Lower leg skin (tissue), 4 donors: ENCODE results near the gene PMIS2. TPM values are rescaled to one million over a fixed set of nuclear protein-coding genes. Genes with fewer than 3 reads are reported as not detected.

Experiments used
- DNase-seq, 2 donors: peaks; one replicate each; pipeline ENCODE4 v3.0.0-alpha.2; 2019; ENCODE audit warnings: low spot score in 2 of 2
- H3K4me3 ChIP-seq: fragments of 200-600 bp; sonication (generic); 2 replicates; pipeline ENCODE4 v1.5.1; 2017; ENCODE audit warnings: mild to moderate bottlenecking, low read depth; ENCODE audit not compliant: poor library complexity, severe bottlenecking
- POLR2A ChIP-seq, 2 donors: fragments of 450-650 bp; IDR thresholded peaks; one replicate each; pipeline ENCODE4 v1.6.1; 2016 to 2017; ENCODE audit warnings: antibody characterized with exemption in 2 of 2, mild to moderate bottlenecking in 1 of 2, moderate library complexity in 1 of 2
- WGBS, 2 donors: methylation state at CpG; one replicate each; pipeline ENCODE4 v1.1.5; 2018; 5-methylcytosine and 5-hydroxymethylcytosine counted together
- intact Hi-C: fragments of 100-400 bp; cut with DNase I; formaldehyde crosslinking; loops from one replicate; pipeline ENCODE4 v1.15.0; 2023; ENCODE audit warnings: low total_unique reads
- total RNA-seq, 4 donors: library from RNA; depleted of rRNA; stranded (reverse); fragments of >200 nt; gene quantifications; one replicate each; pipeline ENCODE4 v1.1.0, GENCODE V29; 2016
- TF ChIP-seq, protein P1 (sequence below), 3 donors: fragments of 450-650 bp; IDR thresholded peaks; one replicate each; pipeline ENCODE4 v1.5.1; 2016; ENCODE audit warnings: antibody characterized with exemption in 3 of 3, mild to moderate bottlenecking in 3 of 3, moderate library complexity in 2 of 3

The PMIS2 gene
- total RNA-seq, 4 donors from 2014 or later: not detected

DNA sequence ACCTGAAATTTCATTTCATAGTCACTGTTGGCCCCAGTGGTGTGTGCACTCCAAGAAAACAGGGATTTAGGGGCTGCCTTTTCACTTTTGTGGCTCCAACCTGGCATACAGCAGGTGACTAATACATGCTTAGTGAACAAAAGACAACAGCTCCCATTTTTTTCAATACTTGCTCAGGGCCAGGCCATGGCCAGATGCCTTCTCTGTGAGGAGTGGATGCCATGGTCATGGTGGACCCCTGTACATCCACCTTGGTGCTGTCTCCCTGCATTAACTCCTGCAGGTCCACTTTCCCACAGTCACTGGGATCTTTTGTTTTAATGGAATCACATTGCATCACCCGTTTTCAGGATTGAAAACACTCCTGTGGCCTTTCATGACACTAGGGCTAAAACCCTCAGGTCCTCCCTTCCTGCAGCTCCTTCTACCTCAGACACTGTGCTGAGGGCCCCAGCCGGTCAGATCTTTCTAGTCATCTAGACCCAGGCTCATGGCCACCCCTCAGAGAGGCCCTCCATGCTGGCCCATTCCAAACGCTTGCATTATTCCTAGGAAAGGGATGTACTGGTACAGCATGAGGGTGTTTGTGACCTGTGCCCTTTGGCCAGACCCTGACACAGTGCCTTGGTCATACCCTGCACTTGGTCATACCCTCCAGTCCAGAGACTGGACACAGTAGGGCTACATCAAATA, 41.7 kb upstream of the PMIS2 start:
- DNase-seq: peak in 1 of 2 donors; percentile 83
- 64 to 88% methylated on average over 3 of the region's 3 CpGs for WGBS, 2 donors
- no peak for TF ChIP-seq POLR2A (IDR thresholded peaks at IDR 0.05)
- TF ChIP-seq, protein P1, sequence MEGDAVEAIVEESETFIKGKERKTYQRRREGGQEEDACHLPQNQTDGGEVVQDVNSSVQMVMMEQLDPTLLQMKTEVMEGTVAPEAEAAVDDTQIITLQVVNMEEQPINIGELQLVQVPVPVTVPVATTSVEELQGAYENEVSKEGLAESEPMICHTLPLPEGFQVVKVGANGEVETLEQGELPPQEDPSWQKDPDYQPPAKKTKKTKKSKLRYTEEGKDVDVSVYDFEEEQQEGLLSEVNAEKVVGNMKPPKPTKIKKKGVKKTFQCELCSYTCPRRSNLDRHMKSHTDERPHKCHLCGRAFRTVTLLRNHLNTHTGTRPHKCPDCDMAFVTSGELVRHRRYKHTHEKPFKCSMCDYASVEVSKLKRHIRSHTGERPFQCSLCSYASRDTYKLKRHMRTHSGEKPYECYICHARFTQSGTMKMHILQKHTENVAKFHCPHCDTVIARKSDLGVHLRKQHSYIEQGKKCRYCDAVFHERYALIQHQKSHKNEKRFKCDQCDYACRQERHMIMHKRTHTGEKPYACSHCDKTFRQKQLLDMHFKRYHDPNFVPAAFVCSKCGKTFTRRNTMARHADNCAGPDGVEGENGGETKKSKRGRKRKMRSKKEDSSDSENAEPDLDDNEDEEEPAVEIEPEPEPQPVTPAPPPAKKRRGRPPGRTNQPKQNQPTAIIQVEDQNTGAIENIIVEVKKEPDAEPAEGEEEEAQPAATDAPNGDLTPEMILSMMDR (IDR thresholded peaks at IDR 0.05): no peak
- no peak overlapping the region for H3K4me3 ChIP-seq
- intact Hi-C loops: no loop called here

DNA sequence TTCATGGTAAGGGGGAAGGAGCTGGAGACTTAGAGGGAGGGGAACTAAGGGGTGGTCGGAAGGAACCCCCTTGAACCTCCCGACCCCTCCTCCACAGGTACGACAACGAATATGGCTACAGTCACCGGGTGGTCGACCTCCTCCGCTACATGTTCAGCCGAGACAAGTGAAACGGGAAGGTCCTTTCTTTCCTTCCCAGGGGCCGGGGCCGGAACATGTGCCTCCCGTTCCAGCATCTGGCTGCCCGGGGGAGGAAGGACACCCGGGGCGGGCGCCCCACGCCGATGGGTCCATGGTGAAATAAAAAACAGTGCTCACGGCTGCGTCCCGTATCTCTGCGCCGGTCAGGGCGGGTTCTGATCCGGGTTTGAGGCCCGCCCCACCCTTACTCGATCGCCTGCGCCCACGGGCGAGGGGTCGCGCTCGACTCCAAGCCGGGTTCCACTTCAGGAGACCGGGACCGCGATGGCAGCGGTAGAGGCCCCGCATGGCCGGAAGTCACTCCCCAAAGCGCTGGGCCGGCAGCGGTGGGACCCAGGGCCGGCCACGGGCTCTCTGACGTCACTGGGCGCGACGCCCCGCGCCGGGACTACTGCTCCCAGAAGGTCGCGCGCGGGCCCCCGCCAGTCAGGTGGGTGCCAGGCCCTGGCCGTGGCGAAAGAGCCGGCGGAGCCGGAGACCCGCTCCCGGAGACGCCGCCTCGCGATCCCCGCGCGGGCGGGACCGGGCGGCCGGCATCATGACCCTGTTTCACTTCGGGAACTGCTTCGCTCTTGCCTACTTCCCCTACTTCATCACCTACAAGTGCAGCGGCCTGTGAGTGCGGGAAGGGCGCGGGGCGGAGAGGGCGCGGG, 40.7 kb upstream of the PMIS2 start, which contains the start of gene TMEM147:
Gene TMEM147 (plus strand): TSS at position 626 of the 854 bp plus-strand sequence. CDS start 114 bp downstream, at position 740.
- intact Hi-C loops: no loop called here

DNA sequence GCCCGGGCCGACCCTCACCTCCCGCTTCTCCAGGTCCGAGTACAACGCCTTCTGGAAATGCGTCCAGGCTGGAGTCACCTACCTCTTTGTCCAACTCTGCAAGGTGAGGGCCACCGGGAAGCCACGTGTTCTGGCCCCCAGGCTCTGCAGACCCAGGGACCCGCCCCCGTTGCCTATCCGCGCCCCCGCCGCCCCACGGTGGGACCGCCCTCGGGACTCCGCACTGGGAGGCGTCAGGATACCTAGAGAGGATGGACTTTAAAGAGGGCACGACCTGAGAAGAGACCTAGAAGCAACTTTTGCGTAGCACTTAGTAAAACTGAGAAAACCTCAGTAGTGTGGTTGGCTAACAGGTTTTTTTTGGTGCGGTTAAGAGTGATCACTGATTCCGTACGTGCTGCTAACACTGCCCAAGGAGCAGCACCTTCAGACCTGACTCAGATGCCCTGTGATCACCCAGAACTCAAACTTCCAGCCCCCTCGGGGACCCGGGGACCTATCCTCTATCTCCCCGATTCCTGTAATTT, 40.1 kb upstream of the PMIS2 start:
- peak overlapping the region; percentile 75 for H3K4me3 ChIP-seq
- 2 to 4% methylated on average over 20 to 24 of the region's 27 CpGs for WGBS, 2 donors
- TF ChIP-seq, protein P1 (IDR thresholded peaks at IDR 0.05): no peak
- TF ChIP-seq POLR2A (IDR thresholded peaks at IDR 0.05): no peak
- no peak for DNase-seq
- intact Hi-C loops: no loop called here

More for the DNA sequence above, 40.7 kb upstream of the PMIS2 start, which contains the start of gene TMEM147:
- no peak for TF ChIP-seq POLR2A (IDR thresholded peaks at IDR 0.05)
- TF ChIP-seq, protein P1 (IDR thresholded peaks at IDR 0.05): no peak
- peak; percentile 89 to 98 for DNase-seq
- peak within 1 kb of the TSS; percentile 75 for H3K4me3 ChIP-seq
- WGBS, 2 donors: 0 to 1% methylated on average over 41 to 71 of the region's 85 CpGs

DNA sequence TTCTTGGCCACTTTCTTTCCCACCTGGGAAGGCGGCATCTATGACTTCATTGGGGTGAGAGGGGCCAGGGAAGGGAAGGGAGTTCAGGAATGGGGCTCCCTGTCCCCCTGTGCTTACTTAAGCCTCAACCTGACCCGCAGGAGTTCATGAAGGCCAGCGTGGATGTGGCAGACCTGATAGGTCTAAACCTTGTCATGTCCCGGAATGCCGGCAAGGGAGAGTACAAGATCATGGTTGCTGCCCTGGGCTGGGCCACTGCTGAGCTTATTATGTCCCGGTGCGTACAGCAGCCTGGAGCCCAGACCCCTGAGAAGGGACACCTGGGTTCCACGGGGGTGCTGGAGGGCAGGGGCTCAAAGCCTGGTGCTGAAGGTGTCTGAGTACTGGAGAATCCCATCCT, 39.4 kb upstream of the PMIS2 start:
- 84% methylated on average over 8 of the region's 8 CpGs for WGBS, 2 donors
- intact Hi-C loops: no loop called here

DNA sequence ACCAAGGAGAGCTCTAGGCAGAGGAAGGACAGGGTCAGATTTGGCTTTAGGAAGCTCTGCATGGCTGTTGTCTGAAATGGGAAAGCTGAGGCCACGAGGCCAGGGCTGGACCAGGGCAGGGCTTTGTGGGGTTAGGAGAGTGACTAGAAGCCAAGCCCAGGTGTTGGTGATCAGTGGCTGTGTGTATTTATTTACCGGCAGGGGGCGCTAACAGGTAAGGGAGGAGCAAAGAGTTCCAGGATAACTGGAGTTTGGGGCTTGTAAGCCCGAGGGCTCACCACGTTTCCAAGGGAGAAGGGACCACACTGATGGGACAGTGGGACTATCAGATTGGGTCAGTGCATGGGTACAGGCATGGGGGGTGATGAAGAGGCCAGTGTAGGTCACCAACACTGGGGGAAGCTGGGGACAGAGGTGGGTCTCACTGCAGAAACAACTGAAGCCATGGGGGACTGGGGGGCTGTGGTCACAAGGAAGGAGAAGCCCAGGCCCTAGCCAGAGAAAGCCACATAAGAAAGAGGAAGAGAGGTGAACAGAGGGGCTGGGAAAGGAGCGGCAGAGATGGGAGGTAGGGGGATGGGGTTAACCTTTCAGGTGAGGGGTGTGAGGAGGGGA, 36.7 kb upstream of the PMIS2 start:
- 21 to 24% methylated on average over 6 of the region's 6 CpGs for WGBS, 2 donors
- peak; percentile 46 to 87 for DNase-seq
- TF ChIP-seq, protein P1 (IDR thresholded peaks at IDR 0.05): peak in 1 of 3 donors; percentile 64
- no peak for TF ChIP-seq POLR2A (IDR thresholded peaks at IDR 0.05)
- H3K4me3 ChIP-seq: no peak overlapping the region
- intact Hi-C loops: no loop called here

More for the DNA sequence above, 39.4 kb upstream of the PMIS2 start:
- TF ChIP-seq, protein P1 (IDR thresholded peaks at IDR 0.05): no peak
- no peak for TF ChIP-seq POLR2A (IDR thresholded peaks at IDR 0.05)
- H3K4me3 ChIP-seq: no peak overlapping the region
- DNase-seq: peak in 1 of 2 donors; percentile 72
